GM19324 (cell line): ENCODE measurements around the gene ST8SIA6.
"Not testable (repeated sequence)": the region's sequence is repeated elsewhere in the genome, so short reads cannot be mapped to it uniquely, and the experiment has no call there.

Source experiments
- ATAC-seq: cut with Tn5 transposase; IDR thresholded peaks from one replicate; pipeline ENCODE4 v1.9.1; 2021; ENCODE audit warnings: mild to moderate bottlenecking, moderate library complexity; ENCODE audit not compliant: unreplicated experiment, low FRiP score

ST8SIA6 gene

GRCh38 chr10:17352583-17352982, 101.8 kb downstream of the ST8SIA6 start:
- no peak for ATAC-seq

- ATAC-seq, result no peak
Measured at GRCh38 chr10:17351506-17351905, 102.9 kb downstream of the ST8SIA6 start.

- ATAC-seq, result no peak
Measured at GRCh38 chr10:17349717-17350116, 104.7 kb downstream of the ST8SIA6 start.

GRCh38 chr10:17348501-17349349, 105.7 kb downstream of the ST8SIA6 start:
- no peak for ATAC-seq

- no peak for ATAC-seq
Measured at GRCh38 chr10:17348011-17348500, 106.3 kb downstream of the ST8SIA6 start.

- ATAC-seq, result no peak
Measured at GRCh38 chr10:17344206-17344605, 110.2 kb downstream of the ST8SIA6 start.

GRCh38 chr10:17343118-17343517, 111.3 kb downstream of the ST8SIA6 start:
- no peak for ATAC-seq

- ATAC-seq, result no peak
Measured at GRCh38 chr10:17340144-17340829, 114.1 kb downstream of the ST8SIA6 start.

GRCh38 chr10:17335065-17335464, 119.3 kb downstream of the ST8SIA6 start:
- no peak for ATAC-seq

GRCh38 chr10:17330501-17330900, 123.9 kb downstream of the ST8SIA6 start:
- no peak for ATAC-seq

GRCh38 chr10:17326377-17326776, 128.0 kb downstream of the ST8SIA6 start:
- no peak for ATAC-seq

- ATAC-seq, result not testable (repeated sequence)
Measured at GRCh38 chr10:17321957-17322356, 132.4 kb downstream of the ST8SIA6 start.

GRCh38 chr10:17316488-17317170, 137.8 kb downstream of the ST8SIA6 start:
- ATAC-seq, result peak; percentile 73

GRCh38 chr10:17309435-17309834, 145.0 kb downstream of the ST8SIA6 start:
- ATAC-seq, result no peak

- no peak for ATAC-seq
Measured at GRCh38 chr10:17307123-17307522, 147.3 kb downstream of the ST8SIA6 start.

- ATAC-seq, result no peak
Measured at GRCh38 chr10:17292375-17292774, 162.0 kb downstream of the ST8SIA6 start.

- no peak for ATAC-seq
Measured at GRCh38 chr10:17290226-17290625, 164.2 kb downstream of the ST8SIA6 start.

GRCh38 chr10:17289763-17290162, 164.6 kb downstream of the ST8SIA6 start:
- ATAC-seq, result no peak

GRCh38 chr10:17286562-17287550, 167.5 kb downstream of the ST8SIA6 start:
- ATAC-seq, result no peak

GRCh38 chr10:17282311-17282710, 172.1 kb downstream of the ST8SIA6 start:
- ATAC-seq, result no peak
